GM12891 (cell line): ENCODE data around the gene KCNQ1OT1.

Experiments used
- POLR2A ChIP-seq: IDR thresholded peaks from 2 replicates; pipeline ENCODE4 v1.6.1; 2011; ENCODE audit warnings: low read depth, low read length, control low read depth
- POLR2AphosphoS5 ChIP-seq: IDR thresholded peaks from 2 replicates; pipeline ENCODE4 v1.6.1; 2011; ENCODE audit warnings: low read depth, low read length, control low read depth
- POU2F2 ChIP-seq: IDR thresholded peaks from 2 replicates; pipeline ENCODE4 v1.6.1; 2011; ENCODE audit warnings: low read depth, mild to moderate bottlenecking, control low read depth, low read length, moderate library complexity
- SPI1 ChIP-seq: IDR thresholded peaks from 2 replicates; pipeline ENCODE4 v1.6.1; 2011; ENCODE audit warnings: low read depth, low read length, control low read depth
- TAF1 ChIP-seq: IDR thresholded peaks from 2 replicates; pipeline ENCODE4 v1.6.1; 2011; ENCODE audit warnings: low read depth, low read length, control low read depth

- no peak for TF ChIP-seq POLR2AphosphoS5
- no peak for TF ChIP-seq POLR2A
- TF ChIP-seq TAF1: no peak
- no peak for TF ChIP-seq POU2F2
- no peak for TF ChIP-seq SPI1
Measured at GRCh38 chr11:2690596-2691354, 9.0 kb downstream of the KCNQ1OT1 start.
